ENCODE results near the gene DDO. TPM values are rescaled to one million over a fixed set of nuclear protein-coding genes. Genes with fewer than 3 reads are reported as not detected.
A peak's percentile ranks its signal among the peaks of the same experiment; 100 is the strongest.

Gene DDO
- total and polyA plus RNA-seq, 2 experiments from 2014 or later = not detected

- no peak overlapping the region for H3K4me2 ChIP-seq (ENCODE audit: unreplicated experiment)
- 42 to 50% methylated on average over 4 of the region's 4 CpGs for WGBS, 2 experiments (ENCODE audit: low coverage in 1 of 2, low lambda C conversion rate in 2 of 2, missing lambda C conversion rate in 2 of 2)
- H3K9me3 ChIP-seq (ENCODE audit: low read depth) = no peaks in the 10 kb centered on the region
- no peak overlapping the region for H3K4me3 ChIP-seq
- no peak for TF ChIP-seq EZH2phosphoT487 (IDR thresholded peaks at IDR 0.05; ENCODE audit: insufficient read depth, low read depth)
- TF ChIP-seq EZH2 (IDR thresholded peaks at IDR 0.05; ENCODE audit: insufficient read depth, poor library complexity, severe bottlenecking) = no peak
- in situ Hi-C loops (cut with MboI) = no loop called here
- H4K20me1 ChIP-seq (ENCODE audit: insufficient read depth) = no peaks in the 10 kb centered on the region
- no peaks in the 10 kb centered on the region for H3K9me2 ChIP-seq (ENCODE audit: insufficient read depth)
- H3K79me2 ChIP-seq (ENCODE audit: insufficient read depth) = no peaks in the 10 kb centered on the region
- H3K27ac ChIP-seq = no peak overlapping the region
- H2AFZ ChIP-seq = no peak overlapping the region
- H3K9ac ChIP-seq = no peak overlapping the region
- no peaks in the 10 kb centered on the region for H3K36me3 ChIP-seq (ENCODE audit: low read depth)
- H3K27me3 ChIP-seq (replicated peaks; ENCODE audit: insufficient read depth) = peaks cover 23% of the 10 kb centered on the region; the same call in 1 of the 2 replicates
- H3F3A ChIP-seq (ENCODE audit: insufficient read depth) = no peaks in the 10 kb centered on the region
- DNase-seq = no peak
- no peaks in the 10 kb centered on the region for H3K4me1 ChIP-seq (ENCODE audit: insufficient read depth)
Observed at GRCh38 chr6:110448846-110449540, 33.6 kb upstream of the DDO start.

- Histone ChIP-seq H3K4me2 (ENCODE audit: unreplicated experiment) (no peak overlapping the region), H3K79me2 (ENCODE audit: insufficient read depth) (no peaks in the 10 kb centered on the region), H3K4me3 (no peak overlapping the region), H3K27me3 (replicated peaks; ENCODE audit: insufficient read depth) (peaks cover 22% of the 10 kb centered on the region; the same call in 1 of the 2 replicates), H3K27ac (no peak overlapping the region), H3K36me3 (ENCODE audit: low read depth) (no peaks in the 10 kb centered on the region), H3K9ac (no peak overlapping the region), H3K9me3 (ENCODE audit: low read depth) (no peaks in the 10 kb centered on the region), H3K4me1 (ENCODE audit: insufficient read depth) (no peaks in the 10 kb centered on the region), H3F3A (ENCODE audit: insufficient read depth) (no peaks in the 10 kb centered on the region), H4K20me1 (ENCODE audit: insufficient read depth) (no peaks in the 10 kb centered on the region), H2AFZ (no peak overlapping the region), H3K9me2 (ENCODE audit: insufficient read depth) (no peaks in the 10 kb centered on the region)
- in situ Hi-C loops (cut with MboI) = no loop called here
- no peak for TF ChIP-seq EZH2 (IDR thresholded peaks at IDR 0.05; ENCODE audit: insufficient read depth, poor library complexity, severe bottlenecking)
- no peak for TF ChIP-seq EZH2phosphoT487 (IDR thresholded peaks at IDR 0.05; ENCODE audit: insufficient read depth, low read depth)
- peak; percentile 3 for DNase-seq
- WGBS, 2 experiments (ENCODE audit: low coverage in 1 of 2, low lambda C conversion rate in 2 of 2, missing lambda C conversion rate in 2 of 2) = 68 to 70% methylated on average over 3 of the region's 3 CpGs
Observed at GRCh38 chr6:110447761-110448160, 32.4 kb upstream of the DDO start.

- H3K27me3 ChIP-seq (replicated peaks; ENCODE audit: insufficient read depth) = peaks cover 27% of the 10 kb centered on the region
- WGBS, 2 experiments (ENCODE audit: low coverage in 1 of 2, low lambda C conversion rate in 2 of 2, missing lambda C conversion rate in 2 of 2) = 40% methylated on average over 4 of the region's 4 CpGs
- TF ChIP-seq EZH2 (IDR thresholded peaks at IDR 0.05; ENCODE audit: insufficient read depth, poor library complexity, severe bottlenecking) (no peak), EZH2phosphoT487 (IDR thresholded peaks at IDR 0.05; ENCODE audit: insufficient read depth, low read depth) (no peak)
- H3F3A ChIP-seq (ENCODE audit: insufficient read depth) = no peaks in the 10 kb centered on the region
- no peak overlapping the region for H3K4me2 ChIP-seq (ENCODE audit: unreplicated experiment)
- H3K4me1 ChIP-seq (ENCODE audit: insufficient read depth) = no peaks in the 10 kb centered on the region
- H3K9me2 ChIP-seq (ENCODE audit: insufficient read depth) = no peaks in the 10 kb centered on the region
- H4K20me1 ChIP-seq (ENCODE audit: insufficient read depth) = no peaks in the 10 kb centered on the region
- no peak overlapping the region for H2AFZ ChIP-seq
- no peak for DNase-seq
- H3K9me3 ChIP-seq (ENCODE audit: low read depth) = no peaks in the 10 kb centered on the region
- no peaks in the 10 kb centered on the region for H3K36me3 ChIP-seq (ENCODE audit: low read depth)
- no peak overlapping the region for H3K4me3 ChIP-seq
- no peaks in the 10 kb centered on the region for H3K79me2 ChIP-seq (ENCODE audit: insufficient read depth)
- H3K9ac ChIP-seq = no peak overlapping the region
- H3K27ac ChIP-seq = no peak overlapping the region
- in situ Hi-C loops (cut with MboI) = no loop called here
Observed at GRCh38 chr6:110446405-110446804, 31.0 kb upstream of the DDO start.

- 67 to 73% methylated on average over 4 of the region's 4 CpGs for WGBS, 2 experiments (ENCODE audit: low coverage in 1 of 2, low lambda C conversion rate in 2 of 2, missing lambda C conversion rate in 2 of 2)
- H3K9ac ChIP-seq = no peak overlapping the region
- H4K20me1 ChIP-seq (ENCODE audit: insufficient read depth) = no peaks in the 10 kb centered on the region
- no peaks in the 10 kb centered on the region for H3K79me2 ChIP-seq (ENCODE audit: insufficient read depth)
- in situ Hi-C loops (cut with MboI) = no loop called here
- no peaks in the 10 kb centered on the region for H3F3A ChIP-seq (ENCODE audit: insufficient read depth)
- TF ChIP-seq EZH2phosphoT487 (IDR thresholded peaks at IDR 0.05; ENCODE audit: insufficient read depth, low read depth) = no peak
- no peak for TF ChIP-seq EZH2 (IDR thresholded peaks at IDR 0.05; ENCODE audit: insufficient read depth, poor library complexity, severe bottlenecking)
- DNase-seq = no peak
- H3K4me3 ChIP-seq = no peak overlapping the region
- H3K9me2 ChIP-seq (ENCODE audit: insufficient read depth) = no peaks in the 10 kb centered on the region
- no peaks in the 10 kb centered on the region for H3K36me3 ChIP-seq (ENCODE audit: low read depth)
- no peaks in the 10 kb centered on the region for H3K4me1 ChIP-seq (ENCODE audit: insufficient read depth)
- H3K27me3 ChIP-seq (replicated peaks; ENCODE audit: insufficient read depth) = peaks cover 39% of the 10 kb centered on the region
- no peak overlapping the region for H2AFZ ChIP-seq
- no peak overlapping the region for H3K27ac ChIP-seq
- H3K4me2 ChIP-seq (ENCODE audit: unreplicated experiment) = no peak overlapping the region
- H3K9me3 ChIP-seq (ENCODE audit: low read depth) = no peaks in the 10 kb centered on the region
Observed at GRCh38 chr6:110440026-110440425, 24.7 kb upstream of the DDO start.

Measured in GM23248 (cell line).